Measurements from ENCODE around the gene LDHAL6A. TPM values are rescaled to one million over a fixed set of nuclear protein-coding genes. Genes with fewer than 3 reads are reported as not detected.

LDHAL6A gene
- total RNA-seq, 4 donors from 2014 or later: not detected

GRCh38 chr11:18479063-18479462 is 23.4 kb downstream of the LDHAL6A start:
- Histone ChIP-seq H3K27ac (no peak overlapping the region), H3K4me3 (no peak overlapping the region), H3K27me3 (no peaks in the 10 kb centered on the region), H3K9me3 (no peaks in the 10 kb centered on the region), H3K36me3 (peaks cover 0 to 98% (median 34%) of the 10 kb centered on the region in 3 donors), H3K4me1 (no peaks in the 10 kb centered on the region)
- no peak for DNase-seq
- intact Hi-C loops (cut with DNase I): no loop called here
- TF ChIP-seq CTCF (IDR thresholded peaks at IDR 0.05) (no peak), POLR2A (IDR thresholded peaks at IDR 0.05) (no peak)
- WGBS, 2 donors: 92 to 96% methylated on average over 4 of the region's 4 CpGs

GRCh38 chr11:18485913-18486528 is 30.4 kb downstream of the LDHAL6A start:
- no peaks in the 10 kb centered on the region for H3K9me3 ChIP-seq
- H3K27me3 ChIP-seq: no peaks in the 10 kb centered on the region
- H3K4me1 ChIP-seq: peaks cover 0 to 6% (median 0%) of the 10 kb centered on the region in 3 donors
- intact Hi-C loops (cut with DNase I): no loop called here
- no peak overlapping the region for H3K27ac ChIP-seq
- 86 to 100% methylated on average over 5 of the region's 8 CpGs for WGBS, 2 donors
- peaks cover 0 to 93% (median 27%) of the 10 kb centered on the region in 3 donors for H3K36me3 ChIP-seq
- no peak for DNase-seq
- H3K4me3 ChIP-seq: no peak overlapping the region
- no peak for TF ChIP-seq POLR2A (IDR thresholded peaks at IDR 0.05)
- no peak for TF ChIP-seq CTCF (IDR thresholded peaks at IDR 0.05)

- 93 to 94% methylated on average over 1 of the region's 1 CpG for WGBS, 2 donors
- no peak for TF ChIP-seq POLR2A (IDR thresholded peaks at IDR 0.05)
- no peak for TF ChIP-seq CTCF (IDR thresholded peaks at IDR 0.05)
- Histone ChIP-seq H3K4me1 (peaks cover 0 to 20% (median 0%) of the 10 kb centered on the region in 3 donors), H3K27me3 (no peaks in the 10 kb centered on the region), H3K9me3 (no peaks in the 10 kb centered on the region), H3K27ac (peak overlapping the region in 2 of 4 donors; percentile 14 to 21), H3K4me3 (no peak overlapping the region), H3K36me3 (peaks cover 0 to 85% (median 11%) of the 10 kb centered on the region in 3 donors)
- intact Hi-C loops (cut with DNase I): no loop called here
- no peak for DNase-seq
Measured at GRCh38 chr11:18490319-18490718, 34.7 kb downstream of the LDHAL6A start.

- TF ChIP-seq POLR2A (IDR thresholded peaks at IDR 0.05): no peak
- no peak for TF ChIP-seq CTCF (IDR thresholded peaks at IDR 0.05)
- 94 to 95% methylated on average over 11 to 15 of the region's 15 CpGs for WGBS, 2 donors
- peaks cover 0 to 20% (median 0%) of the 10 kb centered on the region in 3 donors for H3K4me1 ChIP-seq
- no peak overlapping the region for H3K4me3 ChIP-seq
- peaks cover 0 to 85% (median 11%) of the 10 kb centered on the region in 3 donors for H3K36me3 ChIP-seq
- H3K27ac ChIP-seq: peak overlapping the region in 1 of 4 donors; percentile 14
- no peaks in the 10 kb centered on the region for H3K9me3 ChIP-seq
- DNase-seq: no peak
- intact Hi-C loops (cut with DNase I): no loop called here
- no peaks in the 10 kb centered on the region for H3K27me3 ChIP-seq
Measured at GRCh38 chr11:18490736-18491485, 35.3 kb downstream of the LDHAL6A start.

GRCh38 chr11:18491924-18492323 is 36.3 kb downstream of the LDHAL6A start:
- Histone ChIP-seq H3K4me3 (no peak overlapping the region), H3K27ac (no peak overlapping the region), H3K4me1 (peaks cover 0 to 20% (median 0%) of the 10 kb centered on the region in 3 donors), H3K9me3 (no peaks in the 10 kb centered on the region), H3K27me3 (no peaks in the 10 kb centered on the region), H3K36me3 (peaks cover 0 to 91% (median 11%) of the 10 kb centered on the region in 3 donors)
- 82 to 92% methylated on average over 2 of the region's 2 CpGs for WGBS, 2 donors
- DNase-seq: no peak
- TF ChIP-seq CTCF (IDR thresholded peaks at IDR 0.05) (no peak), POLR2A (IDR thresholded peaks at IDR 0.05) (no peak)
- intact Hi-C loops (cut with DNase I): no loop called here
